GM18858 (cell line): Measurements from ENCODE around the gene HMCN1.

Experiments used
- ATAC-seq: cut with Tn5 transposase; IDR thresholded peaks from one replicate; pipeline ENCODE4 v1.9.1; 2021; ENCODE audit not compliant: unreplicated experiment

Gene HMCN1

DNA sequence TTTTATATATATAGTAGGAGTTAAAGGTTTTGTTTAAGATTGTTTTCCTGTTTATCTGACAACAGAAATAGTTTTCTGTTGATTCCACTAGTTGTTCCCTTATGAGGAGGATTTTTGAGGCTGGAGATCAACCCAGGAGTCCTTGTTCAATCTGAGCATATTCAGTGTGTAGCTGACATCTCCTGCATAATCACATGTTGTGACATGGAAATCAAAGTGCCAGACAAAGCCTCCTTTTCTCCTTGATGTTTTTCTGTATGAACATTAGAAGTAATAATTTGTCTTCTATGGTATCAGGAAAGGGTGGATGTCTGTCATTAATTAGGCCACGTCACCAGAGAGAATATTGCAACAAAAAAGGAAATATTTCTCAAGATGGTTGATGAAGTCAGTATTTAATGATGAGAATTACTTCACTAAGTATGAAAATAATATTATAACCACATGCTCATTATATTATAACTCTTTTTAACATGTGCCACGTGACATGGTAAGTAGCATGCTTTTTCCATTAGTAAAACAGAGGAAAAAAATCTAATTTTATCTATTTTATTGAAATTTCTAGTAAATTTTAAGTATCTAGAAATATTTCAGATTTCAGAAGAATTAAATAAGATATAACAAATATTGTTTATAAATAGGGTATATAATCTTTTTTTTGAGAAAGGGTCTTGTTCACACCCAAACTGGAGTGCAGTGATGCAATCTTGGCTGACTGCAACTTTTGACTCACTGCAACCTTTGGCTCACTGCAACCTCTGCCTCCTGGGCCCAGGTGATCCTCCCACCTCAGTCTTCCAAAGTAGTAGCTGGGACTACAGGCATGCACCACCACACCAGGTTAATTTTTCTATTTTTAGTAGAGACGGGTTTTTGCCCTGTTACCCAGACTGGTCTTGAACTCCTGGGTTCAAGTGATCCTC, 223.5 kb downstream of the HMCN1 start:
- ATAC-seq: no peak

DNA sequence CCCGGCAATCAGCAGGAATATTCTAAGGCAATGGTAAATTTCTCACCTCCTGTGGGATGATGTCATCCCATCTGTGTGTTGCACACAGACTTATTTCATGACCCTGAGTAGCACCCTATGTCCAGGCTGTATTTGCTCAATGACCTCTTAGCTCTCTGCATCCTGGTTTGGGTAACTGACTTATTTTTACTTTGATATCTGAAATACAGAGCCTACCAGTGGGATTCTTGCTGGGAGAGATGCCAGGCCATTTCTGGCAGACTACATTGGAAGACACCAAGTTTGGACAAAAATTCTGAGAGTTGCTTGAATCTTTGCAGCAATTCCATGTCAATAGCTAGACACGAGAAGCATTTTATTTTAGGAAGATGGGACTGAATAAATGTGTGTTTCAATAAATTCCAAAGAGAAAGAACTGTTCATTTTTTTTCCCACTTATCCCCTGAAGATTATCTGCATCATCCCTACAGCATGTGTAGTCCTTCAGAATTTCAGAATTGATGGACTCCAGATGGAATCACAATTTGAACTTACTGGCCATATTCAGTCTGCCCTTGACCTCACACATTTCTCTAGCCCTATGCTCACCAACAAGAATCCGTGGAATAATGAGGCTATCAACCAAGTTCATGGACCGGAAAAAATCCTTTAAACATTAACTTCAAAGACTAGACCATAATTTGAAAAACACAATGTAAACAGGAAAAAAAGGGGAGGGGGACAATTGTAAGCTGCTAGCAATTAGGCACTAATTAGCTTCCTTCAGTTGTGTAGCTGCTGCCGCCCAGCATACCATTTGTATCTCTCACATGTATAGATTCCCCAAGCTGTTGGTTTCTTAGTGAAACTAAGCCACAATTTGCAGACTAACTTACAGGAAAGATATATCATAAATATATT, 226.5 kb downstream of the HMCN1 start:
- ATAC-seq: no peak

DNA sequence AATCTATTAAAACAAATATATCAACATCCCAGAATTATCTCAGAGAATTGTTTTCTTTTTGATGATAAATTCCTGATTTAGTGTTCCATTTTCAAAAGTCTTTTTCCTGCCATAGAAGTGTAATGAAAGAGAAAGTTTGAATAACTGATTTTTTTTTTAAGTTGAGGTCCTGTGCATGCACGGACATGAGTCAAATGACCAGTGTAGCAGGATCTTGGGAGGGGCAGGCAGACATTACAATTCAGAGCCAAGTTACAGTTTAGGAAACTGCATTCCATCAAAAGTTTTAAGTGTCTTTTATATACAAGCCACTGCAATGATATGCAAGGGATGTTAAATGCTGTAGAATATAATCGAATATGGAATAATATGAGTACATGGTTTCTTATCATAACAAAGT, 227.5 kb downstream of the HMCN1 start:
- no peak for ATAC-seq

DNA sequence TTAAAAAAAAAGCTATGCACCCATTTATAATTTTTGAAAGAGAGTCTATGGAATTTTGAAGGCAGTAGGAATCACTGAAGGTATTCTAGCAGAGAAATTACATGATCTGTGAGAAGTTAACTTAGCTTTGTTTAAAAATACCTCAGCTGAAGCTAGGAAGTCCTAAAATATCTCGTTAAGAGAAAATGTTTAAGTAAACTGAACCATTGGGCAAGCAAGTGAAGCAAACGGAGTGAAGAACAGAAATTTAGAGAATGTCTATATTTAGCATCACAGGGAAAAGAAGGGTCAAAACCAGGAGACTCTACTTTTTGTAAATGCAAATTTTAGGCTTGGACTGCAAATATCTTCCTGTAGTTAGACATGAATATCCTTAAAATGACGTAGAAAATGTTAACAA, 230.8 kb downstream of the HMCN1 start:
- no peak for ATAC-seq

DNA sequence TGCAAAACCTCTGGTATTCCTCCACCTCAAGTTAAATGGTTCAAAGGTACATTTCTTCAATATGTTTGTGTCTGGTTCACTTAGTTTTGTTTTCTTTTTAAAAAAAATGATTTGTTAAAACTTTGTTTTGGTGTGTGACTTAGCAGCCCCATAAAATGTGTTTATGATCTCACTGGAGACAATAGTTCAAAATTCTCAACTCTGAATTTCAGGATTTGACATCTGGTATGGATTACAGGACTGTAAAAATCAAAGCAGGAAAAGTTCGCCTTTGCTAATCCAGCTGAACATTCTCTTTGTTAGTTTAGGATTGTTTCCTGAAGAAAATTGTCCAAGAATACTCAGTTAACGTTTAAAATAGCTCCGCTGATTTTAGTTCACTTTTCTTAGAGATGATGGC, 231.7 kb downstream of the HMCN1 start:
- ATAC-seq: no peak

DNA sequence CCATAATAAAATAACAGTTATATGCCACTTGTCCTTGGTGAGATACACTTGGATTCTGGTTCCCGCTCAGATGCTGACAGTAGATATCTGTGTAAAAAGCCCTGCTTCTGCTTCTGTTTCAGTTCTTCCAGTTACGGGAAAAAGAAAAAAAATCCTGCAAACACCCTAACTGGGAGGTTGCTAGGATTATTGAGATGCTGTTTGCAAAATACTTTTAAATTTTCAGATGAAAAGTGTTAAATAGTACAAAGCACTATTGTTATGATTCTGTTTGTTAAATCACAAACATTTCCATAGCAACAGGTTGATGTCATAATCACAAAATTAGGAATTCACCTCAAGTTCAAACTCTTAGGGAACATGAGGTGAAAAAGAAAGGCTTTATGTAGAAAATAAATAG, 232.3 kb downstream of the HMCN1 start:
- ATAC-seq: no peak

DNA sequence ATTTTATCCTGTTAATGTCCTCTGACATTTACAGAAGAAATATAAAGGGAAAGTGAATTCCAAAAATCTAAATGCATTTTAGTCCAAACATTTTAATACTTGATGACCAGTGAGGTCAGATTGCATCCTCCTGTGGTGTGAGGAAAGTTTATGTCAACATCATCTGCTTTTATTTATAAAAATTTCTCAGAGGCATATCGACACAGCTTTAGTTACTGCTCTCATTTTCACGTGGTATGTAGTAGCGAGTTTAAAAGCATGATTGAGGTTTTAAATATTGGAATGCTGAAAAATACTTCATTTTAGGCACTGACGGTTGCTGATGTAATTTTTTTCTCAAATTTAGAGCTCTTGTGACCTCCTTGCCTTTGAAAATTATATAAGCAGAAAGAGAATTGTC, 234.8 kb downstream of the HMCN1 start:
- ATAC-seq: no peak

DNA sequence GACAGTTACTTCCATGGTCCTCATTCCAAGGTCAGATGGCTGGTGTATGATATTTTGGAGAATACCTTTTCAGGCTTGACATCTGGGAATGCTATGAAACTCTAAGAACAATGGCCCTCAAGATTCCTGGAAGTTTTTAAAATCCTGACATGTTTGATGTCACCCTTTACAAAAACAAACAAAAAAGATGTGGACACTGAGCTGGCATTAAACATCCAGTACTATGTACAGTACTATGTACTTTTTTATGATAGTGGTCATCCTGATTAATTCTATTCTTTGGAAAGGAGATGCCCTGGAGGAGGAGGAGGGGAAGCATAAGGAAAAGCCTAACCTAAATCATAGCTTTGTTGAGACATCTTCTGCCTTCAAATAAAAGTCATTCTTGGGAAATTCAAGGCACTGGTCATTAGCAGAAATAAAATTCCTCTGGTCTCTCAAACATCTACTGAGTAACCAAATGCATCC, 235.4 kb downstream of the HMCN1 start:
- no peak for ATAC-seq

DNA sequence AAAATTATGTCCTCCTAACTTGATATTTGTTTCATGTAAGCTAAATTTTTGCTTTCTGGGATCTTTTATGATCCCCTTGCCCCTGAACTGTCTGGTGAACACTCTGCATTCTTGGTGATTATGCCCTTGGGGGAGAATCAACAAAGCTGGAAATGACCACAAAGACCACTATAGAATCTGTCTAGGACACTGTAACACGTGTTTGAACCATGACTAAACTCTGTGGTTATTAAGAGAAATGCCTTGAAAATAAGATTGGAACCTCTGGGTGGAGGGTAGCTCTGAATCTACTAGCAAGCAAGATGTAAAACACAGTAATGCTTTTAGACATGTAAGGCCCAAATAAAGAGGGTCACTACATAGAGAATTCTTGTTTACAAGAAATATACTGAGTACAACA, 237.5 kb downstream of the HMCN1 start:
- no peak for ATAC-seq

DNA sequence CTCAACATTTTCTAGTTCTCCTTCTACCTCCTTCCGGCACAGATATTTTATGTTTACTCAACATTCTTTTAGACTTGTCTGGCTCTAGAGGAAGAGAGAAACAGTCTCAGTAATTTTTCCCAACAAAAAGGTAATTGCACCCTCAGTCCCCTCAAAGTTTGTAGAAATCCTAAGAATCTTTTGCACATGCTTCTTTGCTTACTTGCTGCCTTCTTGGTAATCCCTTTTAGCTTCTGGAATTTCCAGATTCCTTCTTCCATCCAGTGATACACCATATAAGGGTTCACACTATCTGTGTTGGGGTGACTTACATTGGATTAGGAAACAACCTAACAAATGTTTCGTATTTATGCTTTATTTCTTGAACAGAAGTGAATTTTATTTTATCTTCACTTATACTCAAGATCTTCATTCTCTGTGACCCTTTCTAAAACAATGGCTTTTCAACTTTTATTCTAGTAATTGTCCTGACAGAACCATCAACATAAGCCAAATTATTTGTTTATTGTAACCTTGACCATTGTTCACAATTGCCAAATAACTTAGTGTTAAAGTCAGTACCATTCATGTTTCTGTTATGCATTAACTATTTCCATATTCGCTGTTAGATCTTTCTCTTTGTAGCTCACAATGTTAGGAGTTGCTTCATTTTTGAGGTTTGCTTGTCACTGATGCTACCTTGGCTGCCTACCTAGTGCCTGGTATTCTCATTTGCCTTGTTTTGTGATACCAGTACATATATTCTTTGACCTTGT, 238.1 kb downstream of the HMCN1 start:
- ATAC-seq: no peak

DNA sequence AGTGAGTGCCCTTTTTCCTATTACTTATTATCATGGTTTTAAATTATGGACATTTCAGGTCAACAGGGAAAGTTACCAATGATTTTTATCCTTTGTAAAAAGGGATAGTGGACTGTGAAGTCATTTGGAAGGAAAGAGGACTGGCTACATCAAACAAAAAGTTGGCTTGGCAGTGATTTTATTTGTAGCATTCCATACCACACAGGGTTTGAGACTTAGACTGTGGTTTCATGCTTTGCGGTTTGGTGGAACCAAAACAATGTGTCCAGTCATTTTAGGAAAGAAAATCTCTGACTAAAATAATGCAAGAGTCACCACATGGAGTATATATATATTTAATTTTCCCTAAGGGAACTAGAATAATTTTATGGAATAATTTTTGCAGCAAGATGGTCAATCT, 239.5 kb downstream of the HMCN1 start:
- no peak for ATAC-seq

DNA sequence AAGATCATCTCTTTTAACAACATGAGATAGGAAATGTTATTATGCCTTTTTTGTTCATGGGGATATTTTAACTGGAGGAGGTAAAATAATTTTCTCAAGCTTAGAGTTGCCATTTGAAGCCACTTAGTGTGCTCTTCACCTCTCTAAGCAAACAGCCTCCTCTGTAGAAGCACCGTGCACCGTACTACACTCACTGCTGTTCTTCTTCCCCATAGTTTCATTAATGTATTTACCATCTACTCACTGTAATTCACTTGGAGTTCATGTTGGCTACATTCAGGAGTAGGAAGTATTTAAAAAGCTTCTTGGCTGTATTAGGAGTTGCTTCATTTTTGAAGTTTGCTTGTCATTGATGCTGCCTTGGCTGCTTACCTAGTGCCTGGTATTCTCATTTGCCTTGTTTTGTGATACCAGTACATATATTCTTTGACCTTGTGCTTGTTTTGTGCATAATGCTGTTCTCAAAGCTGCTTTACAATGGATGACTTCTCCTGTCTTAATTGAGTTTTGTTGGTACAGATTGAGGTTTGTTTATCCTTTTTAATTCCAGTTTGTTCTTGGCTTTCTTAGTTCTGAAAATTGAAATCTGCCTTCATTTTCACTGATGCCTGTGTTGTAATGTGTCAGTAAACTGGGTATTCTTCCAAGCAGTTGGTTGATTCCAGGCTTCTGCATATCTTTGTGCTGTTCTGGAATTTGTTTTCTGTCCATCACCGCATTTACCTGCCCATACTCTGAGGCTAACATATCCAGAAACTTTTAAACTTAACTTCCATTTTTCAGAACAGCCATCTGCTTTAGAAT, 240.4 kb downstream of the HMCN1 start:
- ATAC-seq: no peak

DNA sequence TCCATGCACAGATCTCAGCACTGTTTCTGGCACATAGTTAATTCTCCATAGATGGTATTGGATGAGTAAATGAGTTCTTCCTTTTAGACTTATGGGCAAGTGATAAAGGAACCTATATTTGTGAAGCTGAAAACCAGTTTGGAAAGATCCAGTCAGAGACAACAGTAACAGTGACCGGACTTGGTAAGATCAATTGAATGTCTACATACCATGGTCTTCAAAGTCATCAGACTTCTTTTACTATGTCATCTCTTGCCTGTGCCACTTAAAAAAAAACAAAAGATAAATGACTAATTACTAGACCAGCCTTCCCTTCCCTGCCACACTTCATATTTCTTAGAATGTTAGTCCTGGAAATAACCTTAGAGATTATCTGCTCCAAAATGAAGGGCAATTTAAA, 246.7 kb downstream of the HMCN1 start:
- ATAC-seq: no peak

DNA sequence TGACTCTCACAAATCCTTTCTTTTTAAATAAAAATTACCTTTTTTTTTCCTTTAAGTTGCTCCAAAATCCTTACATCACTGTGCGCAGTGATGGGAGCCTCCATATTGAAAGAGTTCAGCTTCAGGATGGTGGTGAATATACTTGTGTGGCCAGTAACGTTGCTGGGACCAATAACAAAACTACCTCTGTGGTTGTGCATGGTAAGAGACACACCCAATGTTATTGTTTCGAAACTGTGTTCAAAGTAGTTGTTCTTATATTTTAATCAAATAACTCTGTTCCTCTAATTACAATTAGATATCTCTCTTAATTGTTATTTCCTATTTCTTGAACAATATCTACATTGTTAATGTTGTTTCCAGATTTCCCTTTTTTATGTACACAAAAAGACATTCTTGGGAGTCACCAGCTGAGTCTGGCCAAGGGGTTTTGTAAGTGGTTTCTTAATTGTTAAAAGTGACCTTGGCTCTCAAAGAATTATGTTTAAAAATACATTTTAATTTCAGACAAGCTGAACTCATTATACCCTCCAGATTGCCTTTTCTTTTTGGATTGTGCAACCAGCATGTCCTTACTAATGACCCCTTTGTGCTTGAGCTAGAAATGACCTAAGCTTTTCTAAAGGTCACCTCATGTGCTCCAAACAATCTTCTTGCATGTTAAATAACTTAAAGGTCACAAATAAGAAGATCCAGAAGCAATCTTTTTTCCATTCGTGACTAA, 250.1 kb downstream of the HMCN1 start:
- no peak for ATAC-seq

DNA sequence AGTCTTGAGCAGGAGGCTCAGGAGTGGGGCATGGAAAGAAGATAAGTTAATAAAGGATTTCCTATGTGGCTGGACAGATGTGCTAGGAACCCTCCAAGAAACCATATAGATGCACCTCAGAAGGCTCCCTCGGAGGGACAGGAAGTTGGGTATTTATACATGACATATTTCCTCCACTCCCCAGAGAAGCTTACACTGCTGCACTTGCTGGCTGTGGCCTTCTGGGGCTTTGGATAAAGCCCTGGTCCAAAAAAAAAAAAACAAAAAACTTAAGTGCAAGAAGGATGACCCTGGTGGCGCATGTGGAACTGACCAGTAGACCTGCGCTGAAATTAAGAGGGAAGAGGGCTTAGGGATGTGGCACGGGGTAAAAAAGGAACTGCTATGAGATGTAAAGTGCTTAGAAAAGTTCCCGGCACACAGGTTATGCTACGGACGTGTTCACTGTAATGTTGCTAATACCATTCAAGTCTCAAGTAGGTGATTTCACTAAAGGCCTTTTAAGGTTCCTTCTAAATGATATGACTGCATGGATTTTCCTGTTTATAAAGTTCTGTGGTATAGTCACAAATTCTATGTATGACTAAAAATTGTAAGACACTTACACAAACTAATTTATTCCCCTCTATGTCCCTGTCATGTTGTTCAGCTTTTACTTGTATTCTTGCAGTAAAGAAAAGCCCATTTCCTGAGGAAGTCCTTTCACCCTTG, 253.6 kb downstream of the HMCN1 start:
- no peak for ATAC-seq

DNA sequence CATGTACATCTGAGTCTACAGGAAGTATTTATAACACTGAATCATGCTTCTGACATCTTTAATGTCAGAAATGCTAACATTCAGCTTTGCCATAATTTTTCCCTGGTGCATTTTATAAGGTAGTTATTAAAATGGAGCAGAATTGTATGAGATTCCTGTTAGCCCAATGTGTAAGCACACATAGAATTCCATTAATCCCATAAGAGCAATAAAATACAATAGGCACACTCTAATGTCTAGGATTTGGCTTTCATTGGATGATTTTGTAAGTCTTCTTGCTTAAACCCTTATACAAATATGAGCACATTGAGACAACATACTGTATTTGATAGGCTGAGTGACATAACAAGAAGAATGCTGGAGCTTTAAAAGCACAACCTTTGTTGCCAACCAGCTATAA, 256.4 kb downstream of the HMCN1 start:
- no peak for ATAC-seq

DNA sequence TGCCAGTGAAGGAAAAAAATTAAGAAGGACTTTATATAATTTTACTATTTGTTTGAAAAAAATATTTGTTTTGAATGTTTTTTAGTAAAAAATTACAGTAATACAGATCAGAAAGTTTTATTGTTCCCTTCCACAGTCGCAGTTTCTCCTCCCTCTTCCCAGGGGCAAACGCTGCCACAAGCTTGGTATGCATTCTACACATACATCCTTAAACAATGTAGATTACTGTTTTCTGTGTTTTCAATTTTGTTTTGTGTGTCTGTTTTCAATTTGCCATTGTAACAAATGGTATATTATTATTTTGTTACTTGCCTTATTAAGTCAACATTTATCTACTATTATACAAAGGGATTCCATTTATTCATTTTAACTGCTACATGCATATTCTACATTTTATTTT, 257.1 kb downstream of the HMCN1 start:
- no peak for ATAC-seq

DNA sequence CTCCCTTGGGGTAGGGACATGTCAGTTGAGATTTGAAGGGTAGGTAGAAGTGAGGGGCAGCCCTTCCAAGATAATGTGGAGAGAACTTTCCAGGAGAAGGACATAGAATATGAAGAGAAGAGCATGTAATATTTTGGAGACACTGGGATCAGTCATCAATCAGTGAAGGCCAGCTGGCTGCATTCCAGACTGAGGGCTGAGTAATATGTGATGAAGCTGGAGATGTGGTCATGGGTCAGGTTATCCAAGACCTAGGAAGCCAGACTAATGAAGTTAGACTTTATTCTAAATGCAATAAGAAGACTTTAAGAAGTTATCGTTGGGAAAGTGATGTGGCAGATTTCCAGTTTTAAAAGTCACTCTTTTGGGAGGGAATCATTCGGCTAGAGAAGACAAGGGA, 262.0 kb downstream of the HMCN1 start:
- no peak for ATAC-seq

DNA sequence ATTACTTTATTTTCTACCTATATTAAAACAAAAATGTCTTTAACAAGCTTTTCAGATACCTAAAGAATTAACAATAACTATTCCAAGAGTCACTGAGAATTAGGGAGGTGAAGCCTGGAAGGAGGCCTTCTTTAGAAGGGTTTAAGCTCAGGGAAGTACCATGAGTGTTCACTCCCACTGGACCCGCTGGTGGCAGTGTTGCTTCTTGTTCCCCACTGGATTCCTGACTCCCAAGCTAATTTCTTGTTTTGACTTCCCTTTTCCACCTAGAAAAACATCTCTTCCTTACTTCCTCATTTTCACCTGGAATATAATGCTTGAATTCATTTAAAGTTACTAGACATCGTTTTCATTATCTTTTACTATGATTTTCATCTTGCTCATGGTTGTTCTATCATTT, 264.2 kb downstream of the HMCN1 start:
- no peak for ATAC-seq
